Measurements from ENCODE around the gene PRRT2.
"Not testable (repeated sequence)": the region's sequence is repeated elsewhere in the genome, so short reads cannot be mapped to it uniquely, and the experiment has no call there.

PRRT2 gene

GRCh38 chr16:29811896-29812665 is at the start of gene PRRT2:
TSS of gene PRRT2 (plus strand) at chr16:29812193. CDS start at chr16:29813055, 862 bp downstream.
- peak within 1 kb of the TSS; percentile 46 to 82 for H3K9ac ChIP-seq (ENCODE audit: low read depth in 1 of 2, low read length in 2 of 2)
- peaks cover 41 to 63% of the 10 kb centered on the region in 2 donors for H3K4me1 ChIP-seq (ENCODE audit: control insufficient read depth in 1 of 2, insufficient read depth in 2 of 2, low read length in 2 of 2)
- peak within 1 kb of the TSS; percentile 56 for H3K27ac ChIP-seq (ENCODE audit: low read depth, low read length)
- peaks cover 16 to 17% of the 10 kb centered on the region in 2 donors for H3K36me3 ChIP-seq (ENCODE audit: control insufficient read depth in 1 of 2, insufficient read depth in 2 of 2, low read length in 2 of 2)
- peak within 1 kb of the TSS; percentile 64 to 75 for H3K4me3 ChIP-seq (ENCODE audit: low read depth in 1 of 2, low read length in 2 of 2)
- peaks cover 8 to 14% of the 10 kb centered on the region in 2 donors for H3K27me3 ChIP-seq (ENCODE audit: control insufficient read depth in 1 of 2, insufficient read depth in 2 of 2, low read length in 2 of 2)
- H3K9me3 ChIP-seq (ENCODE audit: control insufficient read depth in 1 of 2, low read length in 2 of 2) = no peaks in the 10 kb centered on the region

- no peaks in the 10 kb centered on the region for H3K27me3 ChIP-seq (ENCODE audit: control insufficient read depth in 1 of 2, insufficient read depth in 2 of 2, low read length in 2 of 2)
- H3K36me3 ChIP-seq (ENCODE audit: control insufficient read depth in 1 of 2, insufficient read depth in 2 of 2, low read length in 2 of 2) = no peaks in the 10 kb centered on the region
- no peak overlapping the region for H3K4me3 ChIP-seq (ENCODE audit: low read depth in 1 of 2, low read length in 2 of 2)
- no peaks in the 10 kb centered on the region for H3K9me3 ChIP-seq (ENCODE audit: control insufficient read depth in 1 of 2, low read length in 2 of 2)
- H3K9ac ChIP-seq (ENCODE audit: low read depth in 1 of 2, low read length in 2 of 2) = no peak overlapping the region
- H3K4me1 ChIP-seq (ENCODE audit: control insufficient read depth in 1 of 2, insufficient read depth in 2 of 2, low read length in 2 of 2) = peaks cover 20 to 22% of the 10 kb centered on the region in 2 donors
- H3K27ac ChIP-seq (ENCODE audit: low read depth, low read length) = no peak overlapping the region
Measured at GRCh38 chr16:29763326-29763725, 48.7 kb upstream of the PRRT2 start.

GRCh38 chr16:29765167-29766032 is 46.6 kb upstream of the PRRT2 start:
- Histone ChIP-seq H3K9me3 (ENCODE audit: control insufficient read depth in 1 of 2, low read length in 2 of 2) (no peaks in the 10 kb centered on the region), H3K9ac (ENCODE audit: low read depth in 1 of 2, low read length in 2 of 2) (no peak overlapping the region), H3K4me1 (ENCODE audit: control insufficient read depth in 1 of 2, insufficient read depth in 2 of 2, low read length in 2 of 2) (peaks cover 16 to 22% of the 10 kb centered on the region in 2 donors), H3K36me3 (ENCODE audit: control insufficient read depth in 1 of 2, insufficient read depth in 2 of 2, low read length in 2 of 2) (no peaks in the 10 kb centered on the region), H3K27ac (ENCODE audit: low read depth, low read length) (peak overlapping the region; percentile 28), H3K4me3 (ENCODE audit: low read depth in 1 of 2, low read length in 2 of 2) (no peak overlapping the region), H3K27me3 (ENCODE audit: control insufficient read depth in 1 of 2, insufficient read depth in 2 of 2, low read length in 2 of 2) (no peaks in the 10 kb centered on the region)

DNA sequence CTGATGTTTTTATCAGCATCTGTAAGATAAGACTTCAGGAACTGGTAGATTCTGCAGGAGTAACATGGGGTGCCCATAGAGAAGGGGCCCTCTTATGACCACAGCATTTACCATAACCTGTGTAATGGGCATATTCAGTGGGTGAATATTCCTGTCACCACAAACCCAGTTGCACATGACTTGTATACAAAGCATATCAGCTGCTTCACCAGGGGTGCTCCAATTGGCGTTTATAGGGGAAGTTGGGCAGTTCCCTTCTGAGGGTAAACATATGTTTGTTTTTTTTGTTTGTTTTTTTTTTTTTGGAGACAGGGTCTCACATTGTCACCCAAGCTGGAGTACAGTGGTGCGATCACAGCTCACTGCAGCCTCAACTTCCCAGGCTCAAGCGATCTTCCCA is 45.4 kb upstream of the PRRT2 start:
- Histone ChIP-seq H3K27me3 (ENCODE audit: control insufficient read depth in 1 of 2, insufficient read depth in 2 of 2, low read length in 2 of 2) (no peaks in the 10 kb centered on the region), H3K4me1 (ENCODE audit: control insufficient read depth in 1 of 2, insufficient read depth in 2 of 2, low read length in 2 of 2) (peaks cover 11 to 22% of the 10 kb centered on the region in 2 donors), H3K9ac (ENCODE audit: low read depth in 1 of 2, low read length in 2 of 2) (no peak overlapping the region), H3K4me3 (ENCODE audit: low read depth in 1 of 2, low read length in 2 of 2) (no peak overlapping the region), H3K36me3 (ENCODE audit: control insufficient read depth in 1 of 2, insufficient read depth in 2 of 2, low read length in 2 of 2) (no peaks in the 10 kb centered on the region), H3K27ac (ENCODE audit: low read depth, low read length) (no peak overlapping the region), H3K9me3 (ENCODE audit: control insufficient read depth in 1 of 2, low read length in 2 of 2) (no peaks in the 10 kb centered on the region)

DNA sequence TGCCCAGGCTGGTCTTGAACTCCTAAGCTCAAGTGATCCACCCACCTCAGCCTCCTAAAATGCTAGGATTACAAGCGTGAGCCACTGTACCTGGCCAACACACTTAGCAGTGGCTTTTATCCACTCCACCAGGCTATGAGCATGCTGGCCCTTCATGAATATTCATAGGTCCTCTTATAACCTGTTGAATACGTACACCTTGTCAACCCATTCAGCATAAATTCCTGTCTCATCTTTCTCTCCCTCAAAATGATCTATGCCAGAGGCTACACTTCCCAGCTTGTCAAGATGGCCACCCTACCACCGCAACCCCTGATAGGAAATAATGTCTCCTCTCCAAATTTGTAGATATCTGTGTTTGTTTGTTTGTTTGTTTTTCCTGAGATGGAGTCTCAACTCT is 44.9 kb upstream of the PRRT2 start:
- Histone ChIP-seq H3K9ac (ENCODE audit: low read depth in 1 of 2, low read length in 2 of 2) (no peak overlapping the region), H3K27ac (ENCODE audit: low read depth, low read length) (no peak overlapping the region), H3K4me1 (ENCODE audit: control insufficient read depth in 1 of 2, insufficient read depth in 2 of 2, low read length in 2 of 2) (peaks cover 11 to 22% of the 10 kb centered on the region in 2 donors), H3K4me3 (ENCODE audit: low read depth in 1 of 2, low read length in 2 of 2) (no peak overlapping the region), H3K9me3 (ENCODE audit: control insufficient read depth in 1 of 2, low read length in 2 of 2) (no peaks in the 10 kb centered on the region), H3K27me3 (ENCODE audit: control insufficient read depth in 1 of 2, insufficient read depth in 2 of 2, low read length in 2 of 2) (no peaks in the 10 kb centered on the region), H3K36me3 (ENCODE audit: control insufficient read depth in 1 of 2, insufficient read depth in 2 of 2, low read length in 2 of 2) (no peaks in the 10 kb centered on the region)

GRCh38 chr16:29769507-29769906 is 42.5 kb upstream of the PRRT2 start:
- Histone ChIP-seq H3K4me3 (ENCODE audit: low read depth in 1 of 2, low read length in 2 of 2) (no peak overlapping the region), H3K9me3 (ENCODE audit: control insufficient read depth in 1 of 2, low read length in 2 of 2) (no peaks in the 10 kb centered on the region), H3K4me1 (ENCODE audit: control insufficient read depth in 1 of 2, insufficient read depth in 2 of 2, low read length in 2 of 2) (peaks cover 5 to 17% of the 10 kb centered on the region in 2 donors), H3K9ac (ENCODE audit: low read depth in 1 of 2, low read length in 2 of 2) (no peak overlapping the region), H3K27me3 (ENCODE audit: control insufficient read depth in 1 of 2, insufficient read depth in 2 of 2, low read length in 2 of 2) (no peaks in the 10 kb centered on the region), H3K27ac (ENCODE audit: low read depth, low read length) (no peak overlapping the region), H3K36me3 (ENCODE audit: control insufficient read depth in 1 of 2, insufficient read depth in 2 of 2, low read length in 2 of 2) (no peaks in the 10 kb centered on the region)

GRCh38 chr16:29770250-29770929 is 41.6 kb upstream of the PRRT2 start:
- no peak overlapping the region for H3K27ac ChIP-seq (ENCODE audit: low read depth, low read length)
- no peaks in the 10 kb centered on the region for H3K27me3 ChIP-seq (ENCODE audit: control insufficient read depth in 1 of 2, insufficient read depth in 2 of 2, low read length in 2 of 2)
- H3K9ac ChIP-seq (ENCODE audit: low read depth in 1 of 2, low read length in 2 of 2) = no peak overlapping the region
- H3K36me3 ChIP-seq (ENCODE audit: control insufficient read depth in 1 of 2, insufficient read depth in 2 of 2, low read length in 2 of 2) = no peaks in the 10 kb centered on the region
- peaks cover under 1 to 15% of the 10 kb centered on the region in 2 donors for H3K4me1 ChIP-seq (ENCODE audit: control insufficient read depth in 1 of 2, insufficient read depth in 2 of 2, low read length in 2 of 2)
- H3K4me3 ChIP-seq (ENCODE audit: low read depth in 1 of 2, low read length in 2 of 2) = no peak overlapping the region
- H3K9me3 ChIP-seq (ENCODE audit: control insufficient read depth in 1 of 2, low read length in 2 of 2) = no peaks in the 10 kb centered on the region

GRCh38 chr16:29772330-29772729 is 39.7 kb upstream of the PRRT2 start:
- not testable (repeated sequence) for H3K27ac ChIP-seq (ENCODE audit: low read depth, low read length); H3K9ac ChIP-seq (ENCODE audit: low read depth in 1 of 2, low read length in 2 of 2); H3K9me3 ChIP-seq (ENCODE audit: control insufficient read depth in 1 of 2, low read length in 2 of 2); H3K4me1 ChIP-seq (ENCODE audit: control insufficient read depth in 1 of 2, insufficient read depth in 2 of 2, low read length in 2 of 2); H3K27me3 ChIP-seq (ENCODE audit: control insufficient read depth in 1 of 2, insufficient read depth in 2 of 2, low read length in 2 of 2); H3K36me3 ChIP-seq (ENCODE audit: control insufficient read depth in 1 of 2, insufficient read depth in 2 of 2, low read length in 2 of 2); H3K4me3 ChIP-seq (ENCODE audit: low read depth in 1 of 2, low read length in 2 of 2)

DNA sequence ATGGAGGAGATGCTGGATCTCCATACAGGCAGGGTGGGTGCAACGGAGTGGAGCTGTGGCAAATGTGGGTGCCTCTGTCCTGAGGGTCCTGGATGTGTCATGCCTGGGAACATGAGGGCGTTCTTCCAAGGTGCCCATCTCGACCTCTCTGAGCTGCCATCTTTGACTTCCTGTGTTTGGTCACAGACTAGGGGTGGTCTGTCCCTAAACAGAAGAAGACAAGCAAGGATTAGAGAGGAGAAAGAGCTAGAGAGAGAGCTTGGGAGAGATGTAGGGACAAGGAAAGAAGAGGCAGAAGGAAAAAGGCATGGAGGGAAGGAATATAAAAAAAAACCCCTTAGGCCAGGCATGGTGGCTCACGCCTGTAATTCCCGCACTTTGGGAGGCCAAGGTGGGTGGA is 37.3 kb upstream of the PRRT2 start:
- Histone ChIP-seq H3K27me3 (ENCODE audit: control insufficient read depth in 1 of 2, insufficient read depth in 2 of 2, low read length in 2 of 2) (no peaks in the 10 kb centered on the region), H3K4me1 (ENCODE audit: control insufficient read depth in 1 of 2, insufficient read depth in 2 of 2, low read length in 2 of 2) (peaks cover 0 to 8% of the 10 kb centered on the region in 2 donors), H3K9ac (ENCODE audit: low read depth in 1 of 2, low read length in 2 of 2) (no peak overlapping the region), H3K27ac (ENCODE audit: low read depth, low read length) (no peak overlapping the region), H3K36me3 (ENCODE audit: control insufficient read depth in 1 of 2, insufficient read depth in 2 of 2, low read length in 2 of 2) (peaks cover 0 to 1% of the 10 kb centered on the region in 2 donors), H3K9me3 (ENCODE audit: control insufficient read depth in 1 of 2, low read length in 2 of 2) (no peaks in the 10 kb centered on the region), H3K4me3 (ENCODE audit: low read depth in 1 of 2, low read length in 2 of 2) (no peak overlapping the region)
